K562 (cell line): ENCODE data around the gene EPHB2. TPM values are rescaled to one million over a fixed set of nuclear protein-coding genes. Genes with fewer than 3 reads are reported as not detected.
A peak's percentile ranks its signal among the peaks of the same experiment; 100 is the strongest.

Experiments used
- ATAC-seq: fragments of 200-7000 bp; cut with Tn5 transposase; 3 replicates; pipeline ENCODE4 v1.9.1; 2020; ENCODE audit warnings: moderate library complexity
- BruUV-seq: library from RNA; stranded (reverse); fragments of 400-500 nt; replicated peaks from 2 replicates; lab custom pipeline; 2021; lab: Mats Ljungman, UMichigan
- CTCF ChIA-PET: fragments of 300-600 bp; formaldehyde crosslinking; extraction: SDS; loops from one replicate; lab custom pipeline; 2021; ENCODE audit warnings: low intra/inter-chr PET ratio; lab: Yijun Ruan, JAX
- POLR2A ChIA-PET: fragments of 300-600, 350-650 bp; sonication (Branson Sonifier 250); formaldehyde crosslinking; extraction: SDS; loops from one replicate; lab custom pipeline; 2021; ENCODE audit warnings: antibody characterized with exemption, inconsistent platforms; lab: Yijun Ruan, JAX
- DNase-seq, 4 experiments: peaks; one replicate each; pipeline versions ENCODE4 v3.0.0 to v3.0.0-alpha.2; 2011 to 2018; ENCODE audit warnings: low spot score in 3 of 4, mixed read lengths in 3 of 4; ENCODE audit errors: extremely low read depth in 1 of 4
- FAIRE-seq: peaks from 2 replicates; lab custom pipeline; 2011; peaks lifted over from hg19 to GRCh38; lab: Jason Lieb, UNC
- H2AFZ ChIP-seq: 2 replicates; pipeline ENCODE4 v1.6.0; 2011; ENCODE audit warnings: low read depth, low read length, control low read depth, inconsistent platforms
- H3K27ac ChIP-seq: fragments of 200-600 bp; 3 replicates; pipeline ENCODE4 v1.8.0; 2011; ENCODE audit warnings: low read depth, mild to moderate bottlenecking, control low read depth, inconsistent platforms, low read length, moderate library complexity, mixed read lengths; ENCODE audit errors: extremely low read depth
- H3K27me3 ChIP-seq, 2 experiments: fragments of 300-600 bp in 1 of 2; 2 replicates in 1 of 2; 3 replicates in 1 of 2; pipeline versions ENCODE4 v1.6.0 to v1.8.0; 2011; ENCODE audit warnings: inconsistent platforms in 2 of 2, low read length in 2 of 2, mild to moderate bottlenecking in 1 of 2, mixed read lengths in 1 of 2, moderate library complexity in 1 of 2; ENCODE audit not compliant: control insufficient read depth in 2 of 2, insufficient read depth in 2 of 2
- H3K36me3 ChIP-seq: fragments of 300-600 bp; 3 replicates; pipeline ENCODE4 v1.8.0; 2011; ENCODE audit warnings: mild to moderate bottlenecking, low read length, inconsistent platforms; ENCODE audit not compliant: control insufficient read depth, insufficient read depth
- H3K4me1 ChIP-seq, 2 experiments: fragments of 200-600 bp in 1 of 2; replicated peaks in 1 of 2; 2 replicates in 1 of 2; 3 replicates in 1 of 2; pipeline versions ENCODE4 v1.5.1 to v1.8.0; 2011; ENCODE audit warnings: inconsistent platforms in 2 of 2, low read length in 2 of 2, mild to moderate bottlenecking in 1 of 2, mixed read lengths in 1 of 2, moderate library complexity in 1 of 2; ENCODE audit not compliant: control insufficient read depth in 2 of 2, insufficient read depth in 2 of 2
- H3K4me2 ChIP-seq: 2 replicates; pipeline ENCODE4 v1.6.1; 2011; ENCODE audit warnings: low read length, control low read depth, inconsistent platforms, mixed read lengths; ENCODE audit not compliant: insufficient read depth
- H3K4me3 ChIP-seq: fragments of 200-600 bp; sonication (generic), shearing (Covaris generic); 2 replicates; pipeline ENCODE4 v1.5.1; 2016; ENCODE audit warnings: control low read depth, inconsistent platforms
- H3K79me2 ChIP-seq: fragments of 200-600 bp; 3 replicates; pipeline ENCODE4 v1.8.0; 2011; ENCODE audit warnings: low read length, inconsistent platforms; ENCODE audit not compliant: control insufficient read depth, insufficient read depth
- H3K9ac ChIP-seq, 2 experiments: 2 replicates each; pipeline versions ENCODE4 v1.6.0 to v1.6.1; 2011; ENCODE audit warnings: low read depth in 2 of 2, low read length in 2 of 2, control low read depth in 1 of 2, inconsistent platforms in 1 of 2, mild to moderate bottlenecking in 1 of 2, mixed read lengths in 1 of 2; ENCODE audit not compliant: insufficient read depth in 1 of 2
- H3K9me1 ChIP-seq: one replicate; pipeline ENCODE4 v1.6.0; 2011; ENCODE audit warnings: inconsistent platforms, mild to moderate bottlenecking, low read length, moderate library complexity; ENCODE audit not compliant: control insufficient read depth, insufficient read depth
- H3K9me3 ChIP-seq: replicated peaks from 2 replicates; pipeline ENCODE4 v1.5.1; 2011; ENCODE audit warnings: low read depth, low read length, inconsistent platforms; ENCODE audit not compliant: control insufficient read depth, insufficient read depth
- H4K20me1 ChIP-seq: replicated peaks from 2 replicates; pipeline ENCODE4 v1.6.1; 2011; ENCODE audit warnings: low read length, inconsistent platforms, mixed read lengths; ENCODE audit not compliant: control insufficient read depth, insufficient read depth
- DEAF1 ChIP-seq: fragments of 450-650 bp; formaldehyde crosslinking; IDR thresholded peaks from 2 replicates; pipeline ENCODE4 v1.4.0; 2020; ENCODE audit warnings: mild to moderate bottlenecking, moderate library complexity
- KLF10 ChIP-seq: fragments of 250-450 bp; sonication (Bioruptor Pico); IDR thresholded peaks from 2 replicates; pipeline ENCODE4 v1.6.1; 2021; ENCODE audit warnings: matching md5 sums
- MYC ChIP-seq, 2 experiments: fragments of 250-450 bp in 1 of 2; sonication (Bioruptor Pico) in 1 of 2; IDR thresholded peaks; 2 replicates each; pipeline versions ENCODE4 v1.5.1 to v1.6.1; 2012 to 2021; ENCODE audit warnings: low read depth in 2 of 2, borderline replicate concordance in 1 of 2, improper control_type of control experiment in 1 of 2, low read length in 1 of 2, mild to moderate bottlenecking in 1 of 2, moderate library complexity in 1 of 2
- RBBP5 ChIP-seq: fragments of 200-600 bp; sonication (generic); IDR thresholded peaks from 2 replicates; pipeline ENCODE4 v1.6.1; 2012; ENCODE audit warnings: borderline replicate concordance, mild to moderate bottlenecking, low read length, control low read depth, inconsistent platforms; ENCODE audit not compliant: insufficient read depth, poor library complexity, severe bottlenecking
- SMARCC2 ChIP-seq: fragments of 450-650 bp; IDR thresholded peaks from 2 replicates; pipeline ENCODE4 v1.6.1; 2017; ENCODE audit warnings: antibody characterized with exemption, moderate library complexity, mild to moderate bottlenecking, low read depth
- SMC3 ChIP-seq: conservative IDR thresholded peaks from 2 replicates; pipeline ENCODE4 v1.6.1; 2011; ENCODE audit warnings: low read depth, low read length, improper control_type of control experiment; ENCODE audit not compliant: insufficient read depth
- SRF ChIP-seq, 2 experiments: fragments of 250-450, 450-650 bp in 1 of 2; sonication (Bioruptor Pico) in 1 of 2; sonication (generic) in 1 of 2; formaldehyde crosslinking; IDR thresholded peaks; 2 replicates each; pipeline versions ENCODE4 v1.5.0 to v1.5.1; 2020 to 2022; ENCODE audit warnings: mild to moderate bottlenecking in 1 of 2, missing genetic modification reagents in 1 of 2
- TFAP4 ChIP-seq: sonication (generic); formaldehyde crosslinking; IDR thresholded peaks from 2 replicates; pipeline ENCODE4 v1.8.0; 2022; ENCODE audit warnings: missing genetic modification reagents, mild to moderate bottlenecking, moderate library complexity, borderline replicate concordance
- ZNF146 ChIP-seq: IDR thresholded peaks from one replicate; pipeline ENCODE4 v1.6.1; 2018; ENCODE audit warnings: missing compliant biosample characterization; ENCODE audit not compliant: unreplicated experiment
- ZNF699 ChIP-seq: fragments of 250-450 bp; sonication (Bioruptor Pico); IDR thresholded peaks from 2 replicates; pipeline ENCODE4 v1.8.0; 2021; ENCODE audit warnings: mild to moderate bottlenecking, moderate library complexity; ENCODE audit not compliant: insufficient replicate concordance
- WGBS: fragments of 100-300 bp; shearing (Covaris generic); methylation state at CpG from one replicate; pipeline ENCODE4 v1.1.6; 2016; ENCODE audit warnings: low coverage, mixed read lengths; ENCODE audit not compliant: insufficient coverage; ENCODE audit errors: missing lambda C conversion rate; 5-methylcytosine and 5-hydroxymethylcytosine counted together
- in situ Hi-C: fragments of 300-500 bp; cut with MboI; formaldehyde crosslinking; loops from 4 replicates; pipeline ENCODE4 v1.15.0; 2018; ENCODE audit warnings: inconsistent platforms, mixed read lengths
- intact Hi-C: fragments of 100-400 bp; cut with micrococcal nuclease; formaldehyde crosslinking; loops from 2 replicates; pipeline ENCODE4 v1.14.2; 2022
- polyA plus RNA-seq, 8 experiments: library from polyadenylated mRNA; depleted of rRNA in 4 of 8; stranded (reverse) in 5 of 8; unstranded in 3 of 8; fragments of >200 nt; fragmentation: Nextera tagmentation in 2 of 8; fragmentation: Illumina TruSeq in 1 of 8; extraction: Ambion mirVana in 2 of 8; extraction: Trizol in 1 of 8; gene quantifications; 2 replicates each; pipeline versions ENCODE4 v1.2.1 to v1.2.3, GENCODE V29; 2011 to 2014; ENCODE audit warnings: inconsistent platforms in 1 of 8, missing spikeins in 1 of 8
- total RNA-seq, 7 experiments: library from RNA; depleted of rRNA in 6 of 7; stranded (reverse); fragments of >200 nt in 6 of 7; fragmentation: Illumina TruSeq in 2 of 7; extraction: Trizol in 2 of 7; gene quantifications; 2 replicates each; pipeline versions ENCODE4 v1.2.1 to v1.2.3, GENCODE V29; 2011 to 2021; ENCODE audit warnings: low replicate concordance in 1 of 7

The EPHB2 gene
- total and polyA plus RNA-seq, 9 of the 15 experiments (the other 6 are each of a cell fraction or from before 2014, with no cell fraction given) = not detected

GRCh38 chr1:22704440-22705067, 6.1 kb upstream of the EPHB2 start:
- FAIRE-seq (peak; percentile 90), DNase-seq (peak; percentile 85 to 88 (median 87)), ATAC-seq (peak; percentile 99)
- H2AFZ ChIP-seq = no peak overlapping the region
- H3K4me1 ChIP-seq = peaks cover 0 to under 1% of the 10 kb centered on the region in 2 experiments; a peak in 2 of 5 replicates
- in situ Hi-C loops = no loop called here
- H3K36me3 ChIP-seq = no peaks in the 10 kb centered on the region
- no peak overlapping the region for H3K27ac ChIP-seq
- intact Hi-C loops = loop anchor here (1.0 to 5.0 kb wide), 3 partner anchors 28 to 226 kb away; no protein-coding TSS in a partner anchor
- H4K20me1 ChIP-seq = peaks cover 25% of the 10 kb centered on the region
- peaks cover 0 to 17% of the 10 kb centered on the region in 2 experiments; a peak in 1 of 5 replicates for H3K27me3 ChIP-seq
- 11% methylated on average over 2 of the region's 2 CpGs for WGBS
- no peaks in the 10 kb centered on the region for H3K9me1 ChIP-seq
- POLR2A ChIA-PET = interaction anchor here (0.5 to 1.1 kb wide), 7 partner anchors 10 to 360 kb away, joined by 3 to 6 read pairs (median 4); no protein-coding TSS in a partner anchor
- CTCF ChIA-PET = interaction anchor here (0.7 to 2.1 kb wide), 7 partner anchors 19 to 259 kb away, joined by 3 to 14 read pairs (median 5); no protein-coding TSS in a partner anchor
- BruUV-seq = no TSS peak
- H3K9ac ChIP-seq = no peak overlapping the region
- no peaks in the 10 kb centered on the region for H3K79me2 ChIP-seq
- H3K9me3 ChIP-seq = no peaks in the 10 kb centered on the region
- no peak overlapping the region for H3K4me3 ChIP-seq
- no peak overlapping the region for H3K4me2 ChIP-seq
- TF ChIP-seq SMARCC2 = no peak
- no peak for TF ChIP-seq ZNF699 (CRISPR knock-in tag)
- TF ChIP-seq TFAP4 (CRISPR knock-in tag) = peak; percentile 34; the same call in 1 of the 2 replicates
- TF ChIP-seq SRF (CRISPR knock-in tag; IDR thresholded peaks at IDR 0.05) = peak in 1 of 2 experiments; percentile 30; a peak in 1 of 4 replicates
- peak; percentile 28; the same call in 1 of the 2 replicates for TF ChIP-seq MYC (IDR thresholded peaks at IDR 0.05; ENCODE audit: low read depth, low read length)
- TF ChIP-seq MYC (CRISPR knock-in tag; IDR thresholded peaks at IDR 0.05; ENCODE audit: borderline replicate concordance, low read depth) = no peak
- TF ChIP-seq KLF10 = no peak
- TF ChIP-seq DEAF1 = peak; percentile 53; the same call in 1 of the 2 replicates
- TF ChIP-seq ZNF146 (CRISPR knock-in tag) = peak; percentile 20
- TF ChIP-seq RBBP5 = no peak
- TF ChIP-seq SMC3 = peak; percentile 92
